Stimulated activated CD4-positive, alpha-beta T cell treated with anti-CD3 and anti-CD28 coated beads, Interleukin-1b, Interleukin-23, amount 100 ng/mL, for 4 hours (primary cell): ENCODE data around the gene NTN1.
"Not testable (repeated sequence)": the region's sequence is repeated elsewhere in the genome, so short reads cannot be mapped to it uniquely, and the experiment has no call there.

Experiments
- DNase-seq, 2 donors: peaks; one replicate each; pipeline ENCODE4 v3.0.0-alpha.2; 2020; ENCODE audit warnings: low read depth in 2 of 2

Gene NTN1

DNA sequence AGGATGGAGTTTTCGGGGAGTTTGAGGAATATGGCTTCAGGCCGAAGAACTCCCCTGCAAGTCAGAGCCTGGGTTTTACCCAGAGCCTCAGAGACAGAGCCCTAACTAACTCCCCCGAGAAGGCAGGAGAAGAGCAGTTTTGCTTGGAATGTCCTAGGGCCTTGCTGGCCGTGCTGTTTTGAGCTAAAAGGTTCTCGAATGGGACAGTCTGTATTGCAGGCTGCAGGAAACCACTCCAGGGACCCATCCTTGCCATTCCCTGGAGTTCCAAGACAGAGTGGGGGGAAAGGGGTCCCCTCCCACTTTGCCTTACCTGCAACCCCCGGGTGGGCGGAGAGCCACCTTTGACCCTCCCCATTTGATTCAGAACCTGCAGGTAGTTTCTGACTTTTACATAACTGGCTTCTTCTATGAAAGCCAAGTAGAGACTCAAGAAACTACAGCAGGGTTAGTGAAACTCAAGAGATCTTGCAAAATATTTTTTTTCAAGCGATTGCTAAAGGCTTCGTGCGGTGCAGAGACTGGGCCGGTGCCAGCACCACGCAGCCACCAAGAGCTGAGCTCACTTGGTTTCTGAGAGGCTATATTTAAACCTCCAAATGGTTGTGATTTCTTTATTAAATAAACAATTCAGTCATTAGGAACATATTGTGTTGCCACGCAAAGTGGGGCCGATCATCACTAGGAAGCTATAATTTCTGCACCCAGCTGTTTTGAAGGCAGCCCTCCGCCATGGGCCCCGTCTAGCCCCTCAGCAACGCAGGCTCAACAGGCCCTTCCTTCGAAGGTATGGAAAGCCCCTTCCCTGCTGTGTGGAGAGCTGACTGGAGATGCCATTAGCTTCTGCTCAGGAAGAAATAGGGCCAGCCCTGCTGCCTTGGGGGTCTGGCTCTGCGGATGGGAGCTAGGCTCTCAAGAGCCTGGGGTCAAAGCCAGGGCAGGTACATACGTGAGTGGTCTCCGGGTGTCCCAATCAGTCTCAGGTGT is 223.0 kb downstream of the NTN1 start:
- no peak for DNase-seq

DNA sequence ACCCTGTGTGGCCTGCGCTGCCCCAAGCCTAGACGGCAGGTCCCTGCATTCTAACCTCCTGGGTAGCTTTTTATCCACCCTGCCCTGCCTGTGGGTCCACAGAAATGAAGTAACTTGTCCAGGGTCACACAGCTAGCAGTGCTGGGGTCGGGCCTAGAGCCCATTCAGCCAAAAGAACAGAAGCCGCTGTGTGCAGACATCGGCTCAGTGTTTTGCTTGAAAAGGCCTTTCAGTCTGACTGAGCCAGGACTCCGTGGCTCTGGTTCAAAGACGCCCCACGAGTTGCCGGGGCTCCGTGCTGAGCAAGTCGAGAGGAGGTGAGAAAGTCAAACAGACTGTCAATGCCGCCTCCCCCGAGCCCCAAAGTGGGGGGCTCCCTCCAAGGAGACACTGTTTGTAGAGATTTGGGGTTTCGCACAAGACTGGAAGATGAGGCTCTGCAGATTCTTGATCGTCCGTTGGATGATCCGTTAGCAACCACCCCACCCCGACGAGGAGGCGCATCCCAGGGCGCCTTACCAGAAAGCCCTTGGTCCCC is 226.2 kb downstream of the NTN1 start:
- no peak for DNase-seq

DNA sequence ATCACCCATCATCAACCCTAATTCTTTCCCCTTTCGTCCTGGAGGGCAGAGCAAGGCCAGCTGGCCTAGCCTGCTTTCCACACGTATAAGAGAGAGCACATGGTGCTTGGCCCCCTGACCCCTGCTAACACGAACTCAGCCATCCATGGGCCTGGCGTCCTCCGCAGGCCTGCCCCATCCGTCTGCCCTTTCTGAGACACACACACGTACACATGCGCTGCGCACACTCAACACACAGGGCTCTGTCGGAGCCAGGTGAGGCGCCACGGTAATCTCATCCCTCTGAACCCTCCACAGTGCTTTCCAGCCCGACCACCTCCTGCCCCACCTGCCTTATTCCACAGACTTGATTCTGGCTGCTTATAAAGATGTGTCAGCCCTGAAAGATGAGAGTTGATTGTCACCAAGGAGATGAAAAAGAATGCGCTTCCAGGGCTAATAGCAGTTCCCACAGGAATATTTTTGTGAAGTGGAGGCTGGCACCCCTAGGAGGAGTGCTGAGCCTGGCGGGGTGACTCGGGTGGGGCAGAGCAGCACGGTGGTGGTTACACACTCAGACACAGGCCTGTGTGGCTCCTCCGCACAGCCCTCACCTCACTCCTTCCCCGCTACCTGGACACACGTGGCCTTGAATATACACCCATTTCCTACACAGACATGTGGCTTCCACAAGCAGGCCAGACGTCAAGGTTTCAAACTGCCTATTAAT is 228.1 kb downstream of the NTN1 start:
- no peak for DNase-seq

DNA sequence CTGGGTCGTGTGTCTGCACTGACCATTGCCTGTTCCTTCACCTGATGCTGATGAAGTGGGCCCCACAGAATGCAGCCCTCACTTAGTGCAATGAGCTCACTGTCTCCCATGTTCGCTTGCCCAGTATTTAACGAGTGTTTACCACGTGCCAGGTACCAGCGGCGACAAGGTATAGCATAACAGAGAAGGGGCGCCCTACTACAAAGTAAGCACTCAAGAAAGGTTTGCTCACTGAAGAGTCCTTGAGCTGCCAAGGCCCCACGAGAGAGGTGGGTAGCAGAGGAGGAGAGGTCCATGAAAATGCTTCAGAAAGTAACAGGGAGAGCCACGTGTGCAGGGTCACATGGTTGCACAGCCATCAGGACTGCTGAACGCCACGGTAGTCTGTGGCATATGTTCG is 230.0 kb downstream of the NTN1 start:
- no peak for DNase-seq

DNA sequence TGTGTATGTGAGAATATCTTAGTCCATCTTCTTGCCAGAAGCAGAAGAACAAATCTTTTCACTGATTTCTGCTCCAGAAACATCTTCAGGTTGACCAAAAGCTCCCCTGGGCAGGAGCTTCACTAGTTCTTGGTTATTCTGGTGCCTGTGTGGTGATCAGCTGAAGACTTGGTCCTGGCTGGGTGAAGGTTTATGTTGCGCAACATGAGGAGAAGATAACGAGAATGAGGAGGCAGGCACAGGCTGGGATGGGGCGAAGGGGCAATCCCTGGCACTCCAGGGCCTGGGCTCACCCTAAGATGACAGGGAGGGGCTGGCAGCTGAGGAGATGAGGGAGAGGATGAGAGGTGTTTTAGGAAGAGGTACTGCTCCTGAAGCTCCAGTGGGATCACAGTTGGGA is 232.0 kb downstream of the NTN1 start:
- no peak for DNase-seq

DNA sequence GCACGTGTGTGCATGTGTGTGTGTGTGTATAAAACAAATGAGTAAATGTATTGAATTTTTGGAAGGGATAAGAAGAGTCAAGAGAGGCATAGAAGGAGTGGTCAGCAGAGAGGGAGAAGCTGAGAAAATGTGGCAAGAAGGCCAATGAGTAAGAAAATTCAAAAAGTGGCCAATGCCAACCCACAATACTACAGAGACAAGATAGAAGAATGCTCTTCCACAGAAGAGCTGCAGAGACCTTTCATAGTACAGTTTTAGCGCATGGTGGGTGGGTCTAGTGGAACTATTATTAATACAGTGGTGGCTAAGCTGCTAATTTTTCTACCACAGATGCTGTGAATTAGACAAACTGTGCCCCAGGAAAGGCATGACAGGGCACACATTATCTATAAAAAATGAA is 233.5 kb downstream of the NTN1 start:
- DNase-seq: no peak

DNA sequence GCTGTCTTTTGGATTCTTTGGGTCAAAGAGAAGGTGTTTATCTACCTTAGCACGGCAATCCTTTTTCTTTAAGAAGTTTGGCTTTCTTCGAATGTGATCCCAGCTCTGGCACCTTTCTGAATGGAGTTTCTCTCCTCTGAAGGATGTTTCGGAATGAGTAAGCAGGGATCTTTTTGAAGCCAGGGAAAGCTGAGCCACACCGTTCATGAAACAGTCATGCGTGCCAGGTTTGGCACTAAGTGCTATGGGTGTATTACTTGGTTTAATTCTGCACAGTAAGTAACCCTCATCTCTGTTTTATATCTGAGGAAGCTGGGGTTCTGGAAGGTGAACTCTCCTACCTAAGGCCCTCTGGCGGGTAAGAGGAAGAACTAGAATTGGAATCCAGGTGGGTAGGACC is 234.5 kb downstream of the NTN1 start:
- no peak for DNase-seq

DNA sequence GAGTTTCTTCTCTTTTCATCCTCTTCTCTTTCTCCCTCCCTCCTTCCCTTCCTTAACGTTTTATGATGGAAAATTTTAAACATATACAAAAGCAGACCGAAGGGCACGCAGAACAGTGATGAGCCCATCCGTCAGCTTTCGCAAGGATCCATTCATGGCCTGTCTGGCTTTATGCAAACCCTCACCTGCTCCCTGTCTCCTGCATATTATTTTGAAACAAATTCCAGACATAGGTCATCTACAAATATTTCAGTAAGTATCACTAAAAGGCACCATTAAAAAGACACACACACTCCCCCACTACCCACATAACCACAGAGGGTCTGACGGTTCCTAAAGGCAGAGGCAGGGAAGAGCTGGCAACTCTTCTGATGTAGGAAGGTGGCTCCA is 235.0 kb downstream of the NTN1 start:
- DNase-seq: no peak

DNA sequence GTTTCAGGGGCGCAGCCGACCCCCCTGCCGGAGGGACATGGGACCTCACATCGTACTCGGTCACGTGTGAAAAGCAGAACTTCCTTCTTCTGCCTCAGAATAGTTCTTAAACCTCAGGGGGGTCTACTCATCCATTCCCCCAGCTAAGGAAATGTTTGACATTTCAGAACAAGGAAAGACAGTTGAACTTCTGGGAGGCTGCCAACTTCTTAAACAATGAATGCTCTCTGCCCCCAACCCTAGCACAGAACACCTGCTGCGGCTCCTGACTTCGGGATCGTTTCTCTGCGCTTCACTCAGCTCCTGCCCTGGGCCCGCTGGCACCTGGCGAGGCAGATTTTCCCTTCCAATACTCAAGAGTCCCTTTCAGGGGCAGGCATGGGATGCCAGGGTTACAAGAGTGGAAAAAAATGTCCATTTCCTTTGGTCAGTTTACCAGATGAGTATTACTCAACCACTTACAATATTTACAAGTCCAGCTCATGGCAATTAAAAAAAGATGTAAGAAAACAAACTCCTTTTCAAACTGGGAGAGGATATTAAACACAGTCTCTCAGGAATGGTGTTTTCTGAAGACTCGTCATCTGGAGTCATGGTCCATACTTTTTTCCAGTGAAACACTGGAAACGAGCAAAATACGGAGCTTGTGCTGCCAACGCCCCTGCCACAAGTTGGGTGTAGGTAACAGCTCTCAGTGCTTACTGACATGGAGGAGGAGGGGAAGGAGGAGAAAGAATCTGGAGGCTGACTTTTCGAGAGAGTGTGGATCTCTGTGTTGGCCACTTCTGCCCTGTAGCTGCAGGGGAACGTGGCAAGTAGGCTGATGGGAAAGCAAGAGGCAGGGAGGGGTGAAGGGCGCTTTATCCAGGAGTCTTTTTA is 235.7 kb downstream of the NTN1 start:
- no peak for DNase-seq

DNA sequence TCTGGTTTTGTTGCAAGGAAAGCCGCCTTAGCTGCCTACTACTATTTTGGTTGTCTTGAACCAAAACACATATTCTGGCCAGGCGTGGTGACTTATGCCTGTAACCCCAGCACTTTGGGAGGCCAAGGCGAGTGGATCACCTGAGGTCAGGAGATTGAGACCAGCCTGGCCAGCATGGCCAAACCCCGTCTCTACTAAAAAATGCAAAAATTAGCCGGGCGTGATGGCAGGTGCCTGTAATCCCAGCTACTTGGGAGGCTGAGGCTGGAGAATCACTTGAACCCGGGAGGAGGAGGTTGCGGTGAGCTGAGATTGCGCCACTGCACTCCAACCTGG is 236.3 kb downstream of the NTN1 start:
- not testable (repeated sequence) for DNase-seq

DNA sequence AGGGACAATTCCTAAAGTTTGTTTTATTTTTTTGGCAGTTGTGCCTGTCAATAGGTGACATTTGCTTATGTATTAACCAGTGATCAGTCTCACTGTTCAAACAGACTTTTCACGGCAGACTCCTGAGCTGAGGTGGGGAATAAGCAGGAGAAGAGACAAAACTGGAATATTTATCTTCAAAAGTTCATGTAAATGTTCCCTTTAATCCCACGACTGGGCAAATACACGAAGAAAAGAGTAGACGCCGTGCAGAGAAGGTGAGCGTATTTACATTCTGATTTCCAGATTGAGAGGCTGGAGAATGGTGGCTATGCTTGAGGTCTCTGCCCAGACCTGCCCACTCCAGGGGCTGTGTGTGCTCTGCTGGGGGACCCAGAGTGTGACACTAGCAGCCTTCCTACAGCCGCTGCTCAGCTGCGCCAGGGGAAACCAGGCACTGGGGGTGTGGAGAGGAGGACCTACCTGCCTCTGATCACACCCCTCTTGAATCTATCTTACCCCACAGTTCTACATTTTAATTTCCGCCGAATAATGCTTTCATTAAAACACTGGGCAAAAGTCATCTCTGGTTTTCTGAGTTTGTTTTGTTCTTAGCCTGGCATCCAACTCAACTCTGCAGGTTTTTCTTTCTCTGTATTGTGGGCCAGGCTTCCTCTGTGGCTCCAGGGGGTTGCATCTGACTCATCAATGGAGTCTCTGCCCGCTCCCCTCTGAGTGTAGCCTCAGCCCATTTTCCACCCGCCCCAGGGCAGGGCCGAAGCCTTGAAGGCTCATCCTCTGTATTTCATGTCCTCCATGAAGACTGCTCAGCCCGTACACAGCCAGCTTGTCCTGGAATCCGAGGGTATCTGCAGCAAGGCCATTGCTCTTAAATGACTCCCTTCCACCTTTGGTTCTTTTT is 237.1 kb downstream of the NTN1 start:
- DNase-seq: no peak

DNA sequence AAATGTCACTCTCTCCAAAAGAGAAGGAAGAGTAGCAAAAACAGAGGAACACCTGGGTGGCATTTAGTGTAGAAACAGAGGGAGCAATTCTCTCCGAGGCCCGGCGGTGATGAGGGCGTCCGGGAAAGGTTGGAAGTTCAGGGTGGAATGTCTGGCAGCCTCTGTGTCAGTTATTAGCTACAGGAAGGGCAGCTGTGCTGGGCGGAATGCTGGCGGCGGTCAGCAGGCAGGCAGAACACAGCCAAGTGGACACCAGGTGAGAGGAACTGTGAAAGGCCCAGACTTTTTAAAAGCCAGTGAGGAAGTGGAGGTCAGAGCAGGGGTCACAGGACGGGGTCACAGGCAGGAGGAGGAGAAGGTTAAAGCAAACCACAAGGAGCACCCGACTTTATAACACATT is 238.1 kb downstream of the NTN1 start:
- DNase-seq: no peak

DNA sequence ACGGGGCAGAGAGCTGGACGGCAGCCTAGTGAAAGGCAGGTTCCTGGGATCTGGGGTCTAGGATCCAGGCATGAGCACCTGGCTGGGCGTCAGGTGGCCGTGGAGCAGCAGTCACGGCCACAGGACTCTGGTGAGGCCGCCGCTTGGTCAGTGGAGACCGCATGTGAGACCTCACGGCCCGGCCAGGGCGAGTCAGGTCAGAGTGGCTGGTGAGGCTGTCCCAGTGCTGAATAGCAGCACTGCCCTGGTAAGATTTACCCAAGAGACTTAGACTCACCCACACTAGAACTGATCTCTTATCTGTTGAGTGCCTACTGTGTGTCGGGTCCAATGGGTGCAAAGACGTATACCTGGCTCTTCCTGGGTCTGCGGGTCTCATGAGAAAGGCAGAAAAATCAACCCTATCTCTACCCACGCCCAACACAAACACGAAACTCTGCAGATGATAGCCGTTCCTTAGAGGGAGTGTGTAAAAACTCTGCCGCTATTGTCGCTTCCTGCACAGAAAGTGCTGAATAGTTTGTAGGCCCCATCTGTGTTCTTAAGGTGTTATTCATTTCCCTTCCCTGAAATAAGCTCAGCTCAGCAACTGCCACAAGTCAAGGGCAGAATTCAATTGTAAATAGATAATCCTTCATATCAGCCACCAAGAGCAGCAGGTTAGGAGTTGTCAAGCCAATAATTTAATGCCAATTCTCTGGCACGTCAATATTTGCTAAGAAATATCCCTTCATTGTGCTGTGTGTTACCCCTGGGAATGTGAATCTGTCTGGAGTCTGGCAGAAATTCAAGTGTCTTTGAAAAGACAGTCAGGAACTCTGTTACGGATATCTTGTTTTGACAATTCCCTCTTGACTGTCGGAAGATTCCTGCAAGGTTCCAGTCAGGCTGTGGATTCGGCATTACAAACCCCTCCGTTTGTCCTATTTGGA is 240.0 kb downstream of the NTN1 start:
- no peak for DNase-seq

DNA sequence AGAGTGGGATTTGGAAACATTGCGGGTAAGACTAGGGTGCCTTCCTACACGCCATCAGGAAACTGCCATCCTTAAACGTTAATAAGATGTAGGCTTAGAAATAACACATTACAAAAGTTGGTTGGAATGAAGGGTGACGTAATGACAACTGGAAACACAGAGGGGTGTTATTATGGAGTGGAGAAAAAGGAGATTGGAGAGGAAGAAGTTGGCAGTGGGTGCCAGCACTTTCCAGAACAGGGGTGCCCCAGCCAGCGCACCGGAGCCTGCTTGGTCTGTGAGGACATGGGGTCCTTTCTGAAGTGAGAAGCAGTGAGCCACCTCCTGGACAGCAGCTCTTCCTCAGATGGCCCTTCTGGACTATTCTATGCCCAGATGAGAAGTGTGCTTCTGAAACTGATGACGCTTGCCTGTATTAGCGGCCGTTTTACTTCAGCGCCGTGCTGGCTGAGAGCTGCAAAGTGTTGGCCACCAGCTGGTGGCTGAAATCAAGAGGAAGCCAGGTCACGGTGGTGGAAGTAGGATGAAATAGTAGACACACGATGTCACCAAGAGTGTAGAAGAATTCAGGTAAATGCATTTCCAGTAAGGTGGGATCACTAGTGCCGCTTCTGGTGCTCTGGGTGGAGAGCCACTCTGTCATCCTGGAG is 244.8 kb downstream of the NTN1 start:
- DNase-seq: no peak

DNA sequence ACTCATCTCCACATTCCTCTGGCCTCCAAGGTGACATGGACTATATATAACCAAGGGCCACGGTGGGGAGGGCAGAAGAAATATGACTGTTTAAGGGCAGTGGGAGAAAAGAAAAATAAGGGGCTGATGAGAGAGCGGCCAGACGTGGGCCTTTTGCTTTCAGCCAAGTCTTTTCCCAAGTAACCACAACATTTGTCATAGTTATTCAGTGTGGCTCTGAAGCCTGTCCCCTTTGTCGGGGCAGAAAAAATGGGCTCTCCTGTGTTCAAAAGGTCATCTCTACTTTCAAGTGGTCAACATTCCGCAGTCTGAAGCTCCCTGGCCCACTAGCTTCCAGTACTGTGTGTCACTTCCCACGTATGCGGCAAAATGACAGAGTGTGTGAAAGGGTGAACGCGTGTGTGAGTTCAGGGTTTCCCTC is 245.4 kb downstream of the NTN1 start:
- DNase-seq: no peak

DNA sequence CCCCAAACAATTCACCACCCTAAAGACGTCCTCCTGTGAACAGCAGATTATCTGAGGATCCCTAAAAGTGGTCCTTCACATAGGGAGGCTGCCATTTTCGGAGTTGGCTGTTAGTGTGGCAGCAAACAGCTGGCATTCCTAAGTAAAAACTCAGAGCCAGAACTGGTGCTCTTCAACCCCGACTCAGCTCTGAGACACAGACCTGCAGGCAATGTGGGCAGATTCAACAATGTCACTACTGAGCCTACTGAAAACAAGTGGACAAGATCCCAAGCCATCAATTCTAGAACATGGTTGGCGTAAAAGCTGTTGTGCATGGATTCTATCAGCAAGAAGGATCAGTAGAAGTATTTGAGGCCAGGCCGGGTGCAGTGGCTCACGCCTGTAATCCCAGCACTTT is 247.2 kb downstream of the NTN1 start:
- DNase-seq: no peak

DNA sequence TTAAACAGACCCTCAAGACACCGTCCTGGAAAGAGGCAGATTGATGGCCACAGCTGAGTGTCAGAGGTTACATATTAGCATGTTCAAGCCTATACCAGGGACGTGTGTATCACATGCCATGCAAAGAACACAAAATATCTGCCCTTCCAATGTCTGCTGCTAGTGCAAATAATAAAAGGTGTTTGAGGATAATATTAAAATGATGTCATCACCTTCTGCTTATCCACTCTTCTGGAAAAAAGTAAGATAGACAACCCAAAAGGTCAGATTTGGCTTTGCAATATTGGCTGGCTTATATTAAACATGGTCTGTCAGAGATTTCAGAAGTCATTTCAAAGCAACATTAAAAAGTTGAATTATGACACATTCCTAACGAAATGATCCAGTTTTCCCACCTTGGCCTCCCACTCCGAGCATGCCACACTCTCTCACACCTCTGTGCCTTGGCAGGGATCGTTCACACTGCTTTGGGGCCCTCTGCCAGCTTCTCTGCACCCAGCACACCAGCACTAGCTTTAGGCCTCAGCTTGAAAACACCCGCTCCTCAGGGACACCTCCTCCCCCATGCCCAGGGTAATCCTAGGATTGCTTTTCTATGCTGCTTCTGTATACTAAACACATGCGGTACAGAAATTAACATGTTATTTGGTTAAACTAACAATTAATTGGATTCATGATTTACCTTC is 248.2 kb downstream of the NTN1 start:
- DNase-seq: no peak

DNA sequence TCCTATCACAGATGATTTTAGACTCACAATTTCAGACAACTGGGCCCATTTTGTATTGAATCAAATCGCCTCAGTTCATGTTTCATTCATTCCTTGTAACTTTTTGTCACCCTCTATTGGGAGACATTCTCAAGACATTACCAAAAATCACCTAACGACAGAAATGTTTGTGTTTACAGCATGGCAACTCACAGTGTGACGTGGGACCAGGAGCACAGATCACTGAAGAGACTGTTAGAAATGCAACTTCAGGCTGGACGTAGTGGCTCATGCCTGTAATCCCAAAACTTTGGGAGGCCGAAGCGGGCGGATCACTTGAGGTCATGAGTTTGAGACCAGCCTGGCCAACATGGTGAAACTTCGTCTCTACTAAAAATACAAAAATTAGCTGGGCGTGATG is 249.6 kb downstream of the NTN1 start:
- DNase-seq: no peak

DNA sequence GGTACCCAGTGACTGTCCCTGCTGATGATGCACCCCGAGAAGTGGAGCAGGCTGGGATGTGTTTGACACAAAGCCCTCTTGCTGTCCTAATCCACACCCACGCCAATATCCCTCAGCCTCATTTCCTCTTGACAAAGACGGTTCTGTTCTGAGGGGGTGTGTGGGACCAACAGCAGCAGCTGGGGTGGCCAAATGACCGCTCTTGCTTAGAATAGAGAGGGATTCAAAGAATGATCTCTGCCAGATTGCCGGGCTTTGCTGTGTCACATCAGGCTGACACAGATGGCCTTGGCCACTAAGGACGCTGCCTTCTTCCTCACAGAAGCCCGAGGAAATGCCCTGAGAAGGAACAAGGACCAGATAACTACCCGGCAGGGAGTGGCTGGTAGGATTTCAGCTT is 250.7 kb downstream of the NTN1 start:
- no peak for DNase-seq
